Islet of Langerhans (tissue), 1 donor: ENCODE results near the gene CRY2.
"Not testable (repeated sequence)": the region's sequence is repeated elsewhere in the genome, so short reads cannot be mapped to it uniquely, and the experiment has no call there.

Source experiments
- FAIRE-seq: peaks from one replicate; lab custom pipeline; 2011; peaks lifted over from hg19 to GRCh38; lab: Jason Lieb, UNC

Gene CRY2

GRCh38 chr11:45846974-45847910 is at the start of gene CRY2:
CRY2 (plus strand) TSS chr11:45847475; CDS start chr11:45847491, 16 bp downstream.
- no peak for FAIRE-seq

- no peak for FAIRE-seq
Observed at GRCh38 chr11:45798793-45799441, 48.4 kb upstream of the CRY2 start.

GRCh38 chr11:45799562-45799961 is 47.7 kb upstream of the CRY2 start:
- FAIRE-seq, result no peak

- FAIRE-seq, result no peak
Observed at GRCh38 chr11:45800261-45800660, 47.0 kb upstream of the CRY2 start.

GRCh38 chr11:45801723-45802315 is 45.5 kb upstream of the CRY2 start:
- FAIRE-seq, result no peak

GRCh38 chr11:45802531-45803317 is 44.6 kb upstream of the CRY2 start:
- no peak for FAIRE-seq

GRCh38 chr11:45803971-45804760 is 43.1 kb upstream of the CRY2 start:
- no peak for FAIRE-seq

GRCh38 chr11:45804761-45805304 is 42.4 kb upstream of the CRY2 start, which contains the start of gene SLC35C1:
SLC35C1 (plus strand) TSS chr11:45805149; CDS start chr11:45805802, 653 bp downstream.
- no peak for FAIRE-seq

- FAIRE-seq, result no peak
Observed at GRCh38 chr11:45805305-45806071, 41.8 kb upstream of the CRY2 start.

GRCh38 chr11:45806072-45806933 is 41.0 kb upstream of the CRY2 start:
- no peak for FAIRE-seq

- FAIRE-seq, result no peak
Observed at GRCh38 chr11:45806937-45807791, 40.1 kb upstream of the CRY2 start.

GRCh38 chr11:45807792-45808238 is 39.5 kb upstream of the CRY2 start:
- no peak for FAIRE-seq

- FAIRE-seq, result not testable (repeated sequence)
Observed at GRCh38 chr11:45808427-45808826, 38.8 kb upstream of the CRY2 start.

GRCh38 chr11:45809456-45810395 is 37.5 kb upstream of the CRY2 start:
- no peak for FAIRE-seq

- FAIRE-seq, result no peak
Observed at GRCh38 chr11:45810431-45811108, 36.7 kb upstream of the CRY2 start.

- no peak for FAIRE-seq
Observed at GRCh38 chr11:45811109-45811435, 36.2 kb upstream of the CRY2 start.
